HG02973 (cell line): ENCODE results near the gene MSLN.
"Not testable (repeated sequence)": the region's sequence is repeated elsewhere in the genome, so short reads cannot be mapped to it uniquely, and the experiment has no call there.

Source experiments
- ATAC-seq: cut with Tn5 transposase; IDR thresholded peaks from one replicate; pipeline ENCODE4 v1.9.1; 2021; ENCODE audit warnings: moderate library complexity; ENCODE audit not compliant: unreplicated experiment

The MSLN gene

GRCh38 chr16:754121-754607, 6.4 kb upstream of the MSLN start:
- not testable (repeated sequence) for ATAC-seq

GRCh38 chr16:754656-755055, 5.9 kb upstream of the MSLN start:
- ATAC-seq, result no peak

DNA sequence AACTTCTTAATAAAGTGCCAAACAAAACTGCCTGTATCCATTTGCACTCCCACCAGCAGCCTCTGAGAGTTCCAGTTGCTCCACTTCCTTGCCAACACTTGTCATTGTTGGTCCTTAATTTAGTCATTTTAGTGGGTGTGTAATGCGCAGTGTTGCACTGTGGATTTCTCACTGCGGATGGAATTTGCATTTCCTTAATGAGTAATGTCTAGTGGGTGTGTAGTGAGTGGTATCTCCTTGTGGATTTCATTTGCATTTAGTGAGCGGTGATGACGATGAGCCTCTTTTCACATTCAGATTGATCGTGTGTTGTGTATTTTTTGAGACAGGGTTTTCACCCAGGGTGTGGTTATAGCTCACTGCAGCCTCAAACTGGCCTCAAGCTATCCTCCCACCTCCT, 4.1 kb upstream of the MSLN start:
- ATAC-seq, result no peak

DNA sequence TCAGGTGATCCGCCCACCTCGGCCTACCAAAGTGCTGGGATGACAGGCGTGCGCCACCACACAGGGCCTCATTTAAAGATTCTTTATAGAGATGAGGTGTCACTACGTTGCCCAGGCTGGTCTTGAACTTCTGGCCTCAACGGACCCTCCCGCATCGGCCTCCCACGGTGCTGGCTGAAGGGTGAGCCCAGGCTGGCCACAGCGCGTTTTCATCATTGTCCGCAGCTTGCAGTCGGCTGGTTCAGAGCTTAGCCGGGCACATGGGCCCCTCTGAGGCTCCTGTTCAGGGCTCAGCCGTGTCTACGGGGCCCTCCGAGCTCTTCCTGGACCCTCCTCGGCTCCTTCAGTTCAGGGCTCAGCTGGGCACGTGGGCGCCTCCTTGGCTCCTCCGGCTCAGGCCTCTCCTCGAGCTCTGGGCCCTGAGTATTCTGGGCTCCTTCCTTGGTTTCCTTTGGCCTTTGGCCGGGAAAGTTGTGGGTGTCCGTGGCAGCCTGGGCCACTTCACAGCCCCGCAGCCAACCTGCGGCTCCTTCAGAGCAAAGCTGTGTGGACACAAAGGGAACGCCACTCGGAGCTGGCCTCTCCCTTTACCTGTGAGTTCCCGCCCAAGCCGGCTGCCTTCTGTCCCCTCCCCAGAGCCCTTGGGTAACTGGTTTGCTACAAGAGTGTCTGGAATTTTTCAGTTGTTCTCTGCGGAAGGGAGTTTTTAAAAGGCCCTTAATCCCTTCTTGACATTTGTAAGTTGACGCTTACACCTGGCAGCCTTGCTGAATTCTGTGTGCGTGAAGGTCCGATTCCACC, 1.2 kb upstream of the MSLN start:
- no peak for ATAC-seq

DNA sequence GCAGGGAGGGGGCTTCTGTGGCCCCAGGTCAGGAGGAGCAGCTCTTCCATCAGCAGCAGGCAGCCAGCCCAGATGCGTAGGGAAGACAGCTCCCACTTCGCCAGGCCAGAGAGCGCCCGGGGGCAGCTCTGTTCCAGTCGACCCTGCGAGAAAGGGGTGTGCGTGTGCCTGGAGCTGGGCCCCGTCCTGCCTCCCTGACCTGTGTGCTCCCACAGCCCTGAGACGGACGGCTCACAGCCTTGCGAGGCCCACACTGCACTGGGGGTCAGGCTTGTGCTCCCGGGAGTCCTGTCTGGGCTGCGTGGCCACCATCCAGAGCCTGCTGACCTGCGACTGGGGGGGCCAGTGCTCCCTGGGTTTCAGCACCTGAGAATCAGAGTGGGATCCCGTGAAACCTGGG, 469 bp upstream of the MSLN start:
- ATAC-seq, result no peak

DNA sequence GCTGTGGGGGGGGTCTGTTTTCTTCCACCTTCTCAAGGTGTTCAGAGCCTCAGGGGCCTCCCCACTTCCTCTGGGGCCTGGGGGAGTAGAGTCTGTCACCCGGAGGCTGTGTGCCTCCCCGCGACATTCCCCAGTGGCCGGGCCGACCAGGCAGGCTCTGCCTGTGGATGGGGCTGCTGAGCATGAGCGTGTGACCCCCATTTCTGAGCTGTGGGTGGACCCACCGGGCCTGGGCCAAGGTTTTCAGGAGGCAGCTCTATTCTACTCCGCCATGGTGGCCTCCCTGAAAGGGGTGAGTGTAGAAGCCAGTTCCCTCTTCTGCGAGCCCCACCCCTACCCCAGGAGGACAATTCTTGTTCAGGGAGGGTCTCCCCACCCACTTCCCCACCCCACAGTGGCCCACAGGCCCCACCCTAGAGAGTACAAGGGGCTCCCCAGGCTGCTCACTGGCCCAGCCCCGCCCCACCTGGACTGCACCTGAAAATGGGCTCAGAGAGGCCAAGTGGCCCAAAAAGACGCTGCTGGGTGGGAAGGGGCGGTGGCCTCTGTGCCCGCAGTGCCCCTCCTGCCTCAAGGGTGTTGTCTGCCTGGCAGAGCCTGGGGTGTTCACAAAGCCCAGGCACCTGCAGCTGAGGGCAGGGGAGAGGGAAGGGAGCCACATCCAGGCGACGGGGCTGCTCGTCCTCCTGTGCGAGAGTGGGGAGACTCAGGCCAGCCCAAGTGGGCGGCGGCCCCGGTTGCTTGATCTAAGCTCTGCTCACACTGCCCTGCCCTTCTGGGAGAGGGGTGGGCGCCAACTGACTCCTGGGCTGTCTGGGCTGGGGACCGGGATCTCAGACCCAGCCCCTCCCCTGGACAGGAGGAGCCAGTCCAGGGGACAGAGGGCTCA, 1.3 kb downstream of the MSLN start:
- no peak for ATAC-seq

GRCh38 chr16:762595-763268, 2.2 kb downstream of the MSLN start:
- no peak for ATAC-seq

DNA sequence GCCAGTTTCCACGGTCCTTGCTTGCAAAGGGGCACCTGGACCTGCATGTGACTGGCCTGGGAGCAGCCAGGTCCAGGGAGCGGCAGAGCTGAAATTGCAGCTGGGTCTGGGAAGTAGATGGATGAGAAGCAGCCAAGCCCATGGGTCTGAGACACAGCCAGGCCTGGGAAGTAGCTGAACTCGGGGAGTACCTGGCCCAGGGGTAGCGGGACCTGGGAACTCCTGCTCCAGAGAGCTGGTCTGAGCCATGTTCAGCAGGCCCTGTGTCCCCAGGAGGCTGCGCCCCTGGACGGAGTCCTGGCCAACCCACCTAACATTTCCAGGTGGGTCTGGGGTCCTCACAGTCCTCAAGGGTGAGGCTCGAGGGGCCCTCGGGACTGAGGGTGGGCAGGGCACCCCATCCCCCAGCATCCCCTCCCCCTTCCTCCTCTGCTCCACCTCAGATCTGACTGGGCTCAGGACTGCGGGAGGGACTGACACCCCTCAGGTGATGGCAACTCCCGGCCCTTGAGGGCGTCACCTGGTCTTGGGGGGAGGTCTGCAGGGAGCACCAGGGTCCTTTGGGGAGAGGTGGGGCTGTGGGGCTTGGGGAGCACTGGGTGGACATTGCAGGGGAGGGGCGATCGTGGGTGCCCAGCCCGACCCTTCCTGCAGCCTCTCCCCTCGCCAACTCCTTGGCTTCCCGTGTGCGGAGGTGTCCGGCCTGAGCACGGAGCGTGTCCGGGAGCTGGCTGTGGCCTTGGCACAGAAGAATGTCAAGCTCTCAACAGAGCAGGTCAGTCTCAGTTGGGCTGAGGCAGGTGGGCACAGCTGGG, 3.0 kb downstream of the MSLN start:
- no peak for ATAC-seq

DNA sequence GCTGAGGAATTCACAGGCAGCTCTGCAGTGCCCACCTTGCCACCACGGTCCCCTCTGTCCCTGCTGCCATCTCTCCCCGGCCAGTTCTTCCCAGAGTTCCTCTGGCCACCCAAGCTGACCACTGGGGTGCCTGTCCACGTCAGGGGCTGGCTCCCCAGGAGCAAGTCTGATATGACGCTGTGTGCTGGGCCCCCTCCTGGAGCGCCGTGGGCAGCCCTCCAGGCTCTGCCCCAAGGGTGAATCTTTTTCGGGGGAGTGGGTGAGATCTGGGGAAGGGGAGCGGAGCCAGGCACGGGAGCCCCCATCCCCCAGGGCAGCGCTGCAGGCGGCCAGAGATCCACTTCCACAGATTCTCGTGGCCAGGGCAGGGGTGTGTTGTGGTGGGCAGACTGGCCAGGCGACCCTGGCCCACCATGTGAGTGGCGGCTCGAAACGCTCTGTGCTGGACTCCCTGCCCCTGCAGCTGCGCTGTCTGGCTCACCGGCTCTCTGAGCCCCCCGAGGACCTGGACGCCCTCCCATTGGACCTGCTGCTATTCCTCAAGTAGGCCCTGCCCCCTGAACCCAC, 3.7 kb downstream of the MSLN start:
- ATAC-seq, result no peak

DNA sequence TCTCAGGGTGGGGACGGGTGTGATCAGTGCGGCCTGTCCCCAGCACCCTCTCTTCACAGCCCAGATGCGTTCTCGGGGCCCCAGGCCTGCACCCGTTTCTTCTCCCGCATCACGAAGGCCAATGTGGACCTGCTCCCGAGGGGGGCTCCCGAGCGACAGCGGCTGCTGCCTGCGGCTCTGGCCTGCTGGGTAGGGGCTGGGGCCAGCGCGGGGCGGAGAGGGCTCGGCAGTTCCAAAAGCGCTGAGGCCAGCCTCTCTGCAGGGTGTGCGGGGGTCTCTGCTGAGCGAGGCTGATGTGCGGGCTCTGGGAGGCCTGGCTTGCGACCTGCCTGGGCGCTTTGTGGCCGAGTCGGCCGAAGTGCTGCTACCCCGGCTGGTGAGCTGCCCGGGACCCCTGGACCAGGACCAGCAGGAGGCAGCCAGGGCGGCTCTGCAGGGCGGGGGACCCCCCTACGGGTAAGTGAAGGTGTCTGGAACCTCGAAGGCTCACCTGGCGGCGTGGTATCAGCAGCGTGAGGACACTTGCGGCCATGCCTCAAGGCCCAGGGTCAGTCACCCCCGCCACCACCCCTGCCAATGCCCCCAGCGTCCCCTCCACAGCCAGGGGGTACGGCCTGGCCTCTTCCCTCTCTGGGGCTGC, 4.4 kb downstream of the MSLN start:
- no peak for ATAC-seq

GRCh38 chr16:765488-765865, 4.9 kb downstream of the MSLN start:
- no peak for ATAC-seq

DNA sequence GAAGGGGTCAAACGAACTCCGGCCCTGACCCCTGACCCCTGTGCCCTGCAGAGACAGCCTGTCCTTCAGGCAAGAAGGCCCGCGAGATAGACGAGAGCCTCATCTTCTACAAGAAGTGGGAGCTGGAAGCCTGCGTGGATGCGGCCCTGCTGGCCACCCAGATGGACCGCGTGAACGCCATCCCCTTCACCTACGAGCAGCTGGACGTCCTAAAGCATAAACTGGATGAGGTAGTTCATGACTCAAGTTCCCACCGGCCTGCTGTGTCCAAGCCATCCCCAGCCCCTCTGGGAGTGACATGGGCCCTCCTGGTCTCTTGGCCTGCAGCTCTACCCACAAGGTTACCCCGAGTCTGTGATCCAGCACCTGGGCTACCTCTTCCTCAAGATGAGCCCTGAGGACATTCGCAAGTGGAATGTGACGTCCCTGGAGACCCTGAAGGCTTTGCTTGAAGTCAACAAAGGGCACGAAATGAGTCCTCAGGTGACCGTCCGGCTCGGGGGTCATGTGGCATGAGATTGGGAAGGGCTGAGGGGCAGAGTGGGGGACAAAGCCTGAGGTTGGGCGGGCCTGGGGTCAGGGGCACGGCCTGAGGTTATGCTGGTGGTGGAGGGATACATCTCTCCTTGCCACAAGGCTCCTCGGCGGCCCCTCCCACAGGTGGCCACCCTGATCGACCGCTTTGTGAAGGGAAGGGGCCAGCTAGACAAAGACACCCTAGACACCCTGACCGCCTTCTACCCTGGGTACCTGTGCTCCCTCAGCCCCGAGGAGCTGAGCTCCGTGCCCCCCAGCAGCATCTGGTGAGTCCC, 5.7 kb downstream of the MSLN start:
- no peak for ATAC-seq

DNA sequence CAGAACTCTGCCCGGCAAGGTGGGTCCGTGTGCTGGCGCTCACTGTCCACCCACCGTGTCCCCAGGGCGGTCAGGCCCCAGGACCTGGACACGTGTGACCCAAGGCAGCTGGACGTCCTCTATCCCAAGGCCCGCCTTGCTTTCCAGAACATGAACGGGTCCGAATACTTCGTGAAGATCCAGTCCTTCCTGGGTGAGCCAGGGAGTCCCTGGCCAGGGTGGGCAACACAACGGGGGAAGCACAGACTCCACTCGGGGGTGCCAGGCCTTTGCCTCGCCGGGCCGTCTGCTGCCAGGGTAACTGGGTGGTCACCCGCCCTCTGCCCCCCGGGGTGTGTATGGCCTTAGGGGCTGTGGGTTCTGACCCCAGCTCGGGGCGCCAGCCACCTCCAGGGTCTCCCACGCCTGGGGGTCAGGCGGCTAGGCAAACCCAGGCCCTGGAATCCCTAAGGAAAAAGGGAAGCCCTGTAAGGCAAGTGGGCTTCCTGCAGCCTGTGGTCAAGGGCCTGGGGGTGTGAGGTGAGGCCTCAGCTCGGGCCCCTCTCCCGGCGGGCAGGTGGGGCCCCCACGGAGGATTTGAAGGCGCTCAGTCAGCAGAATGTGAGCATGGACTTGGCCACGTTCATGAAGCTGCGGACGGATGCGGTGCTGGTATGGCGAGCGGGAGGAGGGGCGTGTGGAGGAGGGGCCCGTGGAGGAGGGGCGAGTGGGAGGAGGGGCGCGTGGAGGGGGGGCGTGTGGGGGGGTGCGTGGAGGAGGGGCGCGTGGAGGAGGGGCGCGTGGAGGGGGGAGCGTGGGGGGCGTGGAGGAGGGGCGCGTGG, 6.5 kb downstream of the MSLN start:
- no peak for ATAC-seq

GRCh38 chr16:767743-768235, 7.3 kb downstream of the MSLN start:
- ATAC-seq, result no peak

DNA sequence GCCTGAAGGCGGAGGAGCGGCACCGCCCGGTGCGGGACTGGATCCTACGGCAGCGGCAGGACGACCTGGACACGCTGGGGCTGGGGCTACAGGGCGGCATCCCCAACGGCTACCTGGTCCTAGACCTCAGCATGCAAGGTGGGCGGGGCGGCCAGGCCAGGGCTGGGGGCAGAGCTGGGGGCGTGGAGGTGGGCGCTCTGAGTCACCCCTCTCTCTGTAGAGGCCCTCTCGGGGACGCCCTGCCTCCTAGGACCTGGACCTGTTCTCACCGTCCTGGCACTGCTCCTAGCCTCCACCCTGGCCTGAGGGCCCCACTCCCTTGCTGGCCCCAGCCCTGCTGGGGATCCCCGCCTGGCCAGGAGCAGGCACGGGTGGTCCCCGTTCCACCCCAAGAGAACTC, 7.9 kb downstream of the MSLN start:
- ATAC-seq, result no peak

DNA sequence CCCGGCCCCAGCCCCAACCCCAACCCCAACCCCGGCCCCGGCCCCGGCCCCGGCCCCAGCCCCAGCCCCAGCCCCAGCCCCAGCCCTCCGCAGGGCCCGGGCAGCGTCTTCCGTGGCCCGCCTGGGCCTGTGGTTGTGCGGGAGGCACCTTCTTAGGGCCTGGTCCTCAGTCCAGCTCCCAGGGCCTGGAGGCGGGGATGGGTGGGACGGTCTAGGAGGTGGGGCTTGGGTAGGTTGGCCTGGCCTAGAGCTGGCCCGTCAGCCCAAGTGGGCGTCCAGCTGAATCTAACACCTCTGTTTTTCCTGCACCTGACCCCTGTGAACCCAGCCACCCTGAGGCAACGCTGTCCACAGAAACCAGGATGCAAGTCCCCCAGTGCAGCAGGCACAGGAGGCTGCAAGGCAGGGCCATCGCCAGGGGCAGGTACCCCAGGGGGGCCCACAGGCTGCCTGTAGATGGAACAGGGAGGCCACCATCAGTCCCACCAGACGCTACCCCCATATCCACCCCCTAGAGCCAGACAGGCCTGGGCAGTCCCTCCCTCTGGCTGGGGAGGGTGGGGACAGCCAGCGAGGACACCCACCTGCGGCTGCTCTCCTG, 8.8 kb downstream of the MSLN start:
- no peak for ATAC-seq

DNA sequence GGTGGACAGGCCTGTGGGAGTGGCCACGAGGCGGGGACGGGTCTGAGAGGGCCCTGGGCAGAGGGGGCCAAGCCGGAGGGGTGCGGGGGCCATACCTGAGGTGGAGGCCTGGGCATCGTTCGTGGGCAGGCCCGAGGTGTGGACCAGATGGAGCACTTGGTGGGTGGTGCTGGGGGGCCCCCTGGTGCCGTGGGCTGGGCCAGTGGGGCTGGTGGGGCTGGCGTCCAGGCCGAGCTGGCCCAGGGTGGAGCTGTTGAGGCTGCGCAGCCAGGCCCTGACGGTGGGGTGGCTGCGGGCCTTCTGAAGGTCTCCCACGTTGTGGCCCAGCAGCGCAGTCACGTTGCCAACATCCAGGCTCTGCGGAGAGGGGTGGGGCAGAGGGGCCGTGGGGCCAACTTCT, 9.4 kb downstream of the MSLN start:
- ATAC-seq, result no peak

- no peak for ATAC-seq
Measured at GRCh38 chr16:770411-770810, 9.9 kb downstream of the MSLN start.
